DMS79 treated with DMSO at 0.1 percent for 48 hours (cell line): Measurements from ENCODE around the gene PEG3.

ENCODE experiments used
- DNase-seq: peaks from one replicate; lab custom pipeline; 2025; lab: John Stamatoyannopoulos, UW

Gene PEG3

GRCh38 chr19:56838909-56839651 lies 1.4 kb downstream of the PEG3 start:
- DNase-seq = no peak

GRCh38 chr19:56838024-56838908 lies 2.3 kb downstream of the PEG3 start:
- DNase-seq = no peak

- no peak for DNase-seq
Observed at GRCh38 chr19:56837492-56838023, 3.0 kb downstream of the PEG3 start.

- no peak for DNase-seq
Observed at GRCh38 chr19:56837004-56837403, 3.5 kb downstream of the PEG3 start.

GRCh38 chr19:56836059-56836458 lies 4.5 kb downstream of the PEG3 start:
- DNase-seq = no peak

- no peak for DNase-seq
Observed at GRCh38 chr19:56835401-56835800, 5.1 kb downstream of the PEG3 start.

GRCh38 chr19:56834564-56835375 lies 5.8 kb downstream of the PEG3 start:
- DNase-seq = no peak

- DNase-seq = no peak
Observed at GRCh38 chr19:56832352-56832928, 8.1 kb downstream of the PEG3 start.

GRCh38 chr19:56831255-56831654 lies 9.3 kb downstream of the PEG3 start:
- no peak for DNase-seq

- no peak for DNase-seq
Observed at GRCh38 chr19:56829596-56829995, 10.9 kb downstream of the PEG3 start.

GRCh38 chr19:56827708-56828107 lies 12.8 kb downstream of the PEG3 start:
- DNase-seq = no peak

GRCh38 chr19:56823956-56824355 lies 16.6 kb downstream of the PEG3 start:
- DNase-seq = no peak

GRCh38 chr19:56823417-56823816 lies 17.1 kb downstream of the PEG3 start:
- no peak for DNase-seq

- DNase-seq = no peak
Observed at GRCh38 chr19:56822755-56823154, 17.8 kb downstream of the PEG3 start.

GRCh38 chr19:56821675-56822074 lies 18.9 kb downstream of the PEG3 start:
- no peak for DNase-seq

- DNase-seq = no peak
Observed at GRCh38 chr19:56821209-56821608, 19.3 kb downstream of the PEG3 start.

GRCh38 chr19:56819166-56819565 lies 21.4 kb downstream of the PEG3 start:
- no peak for DNase-seq

GRCh38 chr19:56814656-56815055 lies 25.9 kb downstream of the PEG3 start:
- DNase-seq = no peak

GRCh38 chr19:56813531-56813930 lies 27.0 kb downstream of the PEG3 start:
- DNase-seq = no peak

GRCh38 chr19:56811480-56811879 lies 29.0 kb downstream of the PEG3 start:
- DNase-seq = no peak

- no peak for DNase-seq
Observed at GRCh38 chr19:56810260-56810659, 30.3 kb downstream of the PEG3 start.
